HL-60/S4 treated with retinoic acid at 250 ng/mL for 4 days and 3 days (cell line): Measurements from ENCODE around the gene TTLL12.

ENCODE experiments used
- in situ Hi-C: fragments of 300-500 bp; cut with MboI; formaldehyde crosslinking; loops from 2 replicates; pipeline ENCODE4 v1.7.0; 2022; ENCODE audit warnings: low sequenced_read_pairs

Gene TTLL12

GRCh38 chr22:43216738-43217137, 29.8 kb upstream of the TTLL12 start:
- in situ Hi-C loops = no loop called here

- in situ Hi-C loops = no loop called here
Observed at GRCh38 chr22:43213962-43214361, 27.0 kb upstream of the TTLL12 start.

- in situ Hi-C loops = no loop called here
Observed at GRCh38 chr22:43213051-43213450, 26.1 kb upstream of the TTLL12 start.

- in situ Hi-C loops = no loop called here
Observed at GRCh38 chr22:43212434-43212952, 25.6 kb upstream of the TTLL12 start.

- in situ Hi-C loops = no loop called here
Observed at GRCh38 chr22:43211941-43212433, 25.1 kb upstream of the TTLL12 start.

- in situ Hi-C loops = no loop called here
Observed at GRCh38 chr22:43210631-43211515, 23.9 kb upstream of the TTLL12 start.

GRCh38 chr22:43209971-43210370, 23.0 kb upstream of the TTLL12 start:
- in situ Hi-C loops = no loop called here

- in situ Hi-C loops = no loop called here
Observed at GRCh38 chr22:43209523-43209890, 22.6 kb upstream of the TTLL12 start.

- in situ Hi-C loops = no loop called here
Observed at GRCh38 chr22:43208703-43209522, 22.0 kb upstream of the TTLL12 start.

- in situ Hi-C loops = no loop called here
Observed at GRCh38 chr22:43207849-43208702, 21.1 kb upstream of the TTLL12 start.

GRCh38 chr22:43207386-43207785, 20.5 kb upstream of the TTLL12 start:
- in situ Hi-C loops = no loop called here

GRCh38 chr22:43206509-43207161, 19.7 kb upstream of the TTLL12 start:
- in situ Hi-C loops = no loop called here

GRCh38 chr22:43205748-43206508, 19.0 kb upstream of the TTLL12 start:
- in situ Hi-C loops = no loop called here

GRCh38 chr22:43205261-43205691, 18.3 kb upstream of the TTLL12 start:
- in situ Hi-C loops = no loop called here

- in situ Hi-C loops = no loop called here
Observed at GRCh38 chr22:43203471-43203981, 16.6 kb upstream of the TTLL12 start.

- in situ Hi-C loops = no loop called here
Observed at GRCh38 chr22:43202756-43203410, 15.9 kb upstream of the TTLL12 start.

- in situ Hi-C loops = no loop called here
Observed at GRCh38 chr22:43202326-43202725, 15.4 kb upstream of the TTLL12 start.

GRCh38 chr22:43201486-43202219, 14.7 kb upstream of the TTLL12 start:
- in situ Hi-C loops = no loop called here
